ENCODE results near the gene LRRC63.

Gene LRRC63

GRCh38 chr13:46182491-46182877, 29.2 kb upstream of the LRRC63 start:
- TF ChIP-seq CTCF (IDR thresholded peaks at IDR 0.05; ENCODE audit: low read depth, low read length, missing control alignments), result no peak
- no peak overlapping the region for H3K27ac ChIP-seq
- H3K27me3 ChIP-seq (replicated peaks), result no peaks in the 10 kb centered on the region
- in situ Hi-C loops (cut with HindIII; ENCODE audit: low pct_ligation_motif_present, low sequenced_read_pairs), result no loop called here
- H3K36me3 ChIP-seq (replicated peaks), result no peaks in the 10 kb centered on the region
- H3K4me3 ChIP-seq (ENCODE audit: low read depth, low read length), result no peak overlapping the region
- no peak for DNase-seq

- Histone ChIP-seq H3K36me3 (replicated peaks) (no peaks in the 10 kb centered on the region), H3K27me3 (replicated peaks) (no peaks in the 10 kb centered on the region), H3K4me3 (ENCODE audit: low read depth, low read length) (no peak overlapping the region), H3K27ac (no peak overlapping the region)
- in situ Hi-C loops (cut with HindIII; ENCODE audit: low pct_ligation_motif_present, low sequenced_read_pairs), result no loop called here
- no peak for TF ChIP-seq CTCF (IDR thresholded peaks at IDR 0.05; ENCODE audit: low read depth, low read length, missing control alignments)
- DNase-seq, result no peak
Measured at GRCh38 chr13:46183018-46183946, 28.4 kb upstream of the LRRC63 start.

- Histone ChIP-seq H3K36me3 (replicated peaks) (no peaks in the 10 kb centered on the region), H3K27me3 (replicated peaks) (no peaks in the 10 kb centered on the region), H3K4me3 (ENCODE audit: low read depth, low read length) (no peak overlapping the region), H3K27ac (no peak overlapping the region)
- in situ Hi-C loops (cut with HindIII; ENCODE audit: low pct_ligation_motif_present, low sequenced_read_pairs), result no loop called here
- no peak for DNase-seq
- TF ChIP-seq CTCF (IDR thresholded peaks at IDR 0.05; ENCODE audit: low read depth, low read length, missing control alignments), result peak; percentile 74
Measured at GRCh38 chr13:46184277-46184699, 27.4 kb upstream of the LRRC63 start.

GRCh38 chr13:46185634-46186033, 26.1 kb upstream of the LRRC63 start:
- H3K27ac ChIP-seq, result no peak overlapping the region
- no peak for TF ChIP-seq CTCF (IDR thresholded peaks at IDR 0.05; ENCODE audit: low read depth, low read length, missing control alignments)
- no peaks in the 10 kb centered on the region for H3K27me3 ChIP-seq (replicated peaks)

GRCh38 chr13:46192412-46192811, 19.3 kb upstream of the LRRC63 start:
- Histone ChIP-seq H3K27me3 (replicated peaks) (no peaks in the 10 kb centered on the region), H3K36me3 (replicated peaks) (no peaks in the 10 kb centered on the region), H3K27ac (no peak overlapping the region), H3K4me3 (ENCODE audit: low read depth, low read length) (no peak overlapping the region)
- TF ChIP-seq CTCF (IDR thresholded peaks at IDR 0.05; ENCODE audit: low read depth, low read length, missing control alignments), result no peak
- DNase-seq, result no peak
- in situ Hi-C loops (cut with HindIII; ENCODE audit: low pct_ligation_motif_present, low sequenced_read_pairs), result no loop called here

More at GRCh38 chr13:46185634-46186033, 26.1 kb upstream of the LRRC63 start:
- in situ Hi-C loops (cut with HindIII; ENCODE audit: low pct_ligation_motif_present, low sequenced_read_pairs), result no loop called here
- no peak for DNase-seq
- no peak overlapping the region for H3K4me3 ChIP-seq (ENCODE audit: low read depth, low read length)
- H3K36me3 ChIP-seq (replicated peaks), result no peaks in the 10 kb centered on the region
